GM19239 (cell line): ENCODE data around the gene TTC28.

Experiments
- DNase-seq: peaks from one replicate; pipeline ENCODE4 v3.0.0; 2011; ENCODE audit warnings: low spot score; ENCODE audit not compliant: insufficient read length
- FAIRE-seq: peaks from 2 replicates; lab custom pipeline; 2011; peaks lifted over from hg19 to GRCh38; lab: Jason Lieb, UNC

Gene TTC28

GRCh38 chr22:28023774-28024173, 655.9 kb downstream of the TTC28 start:
- DNase-seq (no peak), FAIRE-seq (no peak)

- no peak for FAIRE-seq
- DNase-seq, result no peak
Measured at GRCh38 chr22:28023036-28023435, 656.6 kb downstream of the TTC28 start.

- FAIRE-seq, result no peak
- DNase-seq, result no peak
Measured at GRCh38 chr22:28021998-28022660, 657.5 kb downstream of the TTC28 start.

GRCh38 chr22:28021116-28021997, 658.3 kb downstream of the TTC28 start:
- DNase-seq (no peak), FAIRE-seq (no peak)

GRCh38 chr22:28019881-28020861, 659.5 kb downstream of the TTC28 start:
- FAIRE-seq (no peak), DNase-seq (peak; percentile 79)

GRCh38 chr22:28019360-28019759, 660.3 kb downstream of the TTC28 start:
- FAIRE-seq (no peak), DNase-seq (no peak)

- DNase-seq (no peak), FAIRE-seq (no peak)
Measured at GRCh38 chr22:28018461-28018927, 661.1 kb downstream of the TTC28 start.

- FAIRE-seq, result no peak
Measured at GRCh38 chr22:28017859-28018258, 661.8 kb downstream of the TTC28 start.

GRCh38 chr22:28017558-28017820, 662.2 kb downstream of the TTC28 start:
- FAIRE-seq, result no peak
- no peak for DNase-seq

More at GRCh38 chr22:28017859-28018258, 661.8 kb downstream of the TTC28 start:
- DNase-seq, result no peak

GRCh38 chr22:28016781-28017557, 662.7 kb downstream of the TTC28 start:
- DNase-seq (no peak), FAIRE-seq (no peak)

GRCh38 chr22:28015676-28016601, 663.7 kb downstream of the TTC28 start:
- FAIRE-seq (no peak), DNase-seq (no peak)

- DNase-seq, result no peak
- no peak for FAIRE-seq
Measured at GRCh38 chr22:28015046-28015425, 664.6 kb downstream of the TTC28 start.

GRCh38 chr22:28014211-28015045, 665.2 kb downstream of the TTC28 start:
- no peak for FAIRE-seq
- no peak for DNase-seq

- DNase-seq, result no peak
- FAIRE-seq, result no peak
Measured at GRCh38 chr22:28013611-28014010, 666.0 kb downstream of the TTC28 start.

GRCh38 chr22:28012832-28013460, 666.7 kb downstream of the TTC28 start:
- FAIRE-seq (no peak), DNase-seq (no peak)

- DNase-seq (peak; percentile 91), FAIRE-seq (peak; percentile 76)
Measured at GRCh38 chr22:28009272-28009827, 670.3 kb downstream of the TTC28 start.

- FAIRE-seq (no peak), DNase-seq (no peak)
Measured at GRCh38 chr22:28008649-28009048, 671.0 kb downstream of the TTC28 start.
